Stimulated activated CD8-positive, alpha-beta memory T cell treated with anti-CD3 and anti-CD28 coated beads, Interleukin-4, amount 100 ng/mL, for 48 hours (primary cell): ENCODE data around the gene NSMCE1.

Experiments
- DNase-seq: peaks from one replicate; pipeline ENCODE4 v3.0.0-alpha.2; 2020

NSMCE1 gene

GRCh38 chr16:27228621-27229501 lies 39.7 kb downstream of the NSMCE1 start:
- no peak for DNase-seq

GRCh38 chr16:27228045-27228444 lies 40.5 kb downstream of the NSMCE1 start:
- no peak for DNase-seq

- DNase-seq = no peak
These were observed 41.4 kb downstream of the NSMCE1 start for GRCh38 chr16:27226976-27227705.

- DNase-seq = no peak
These were observed 42.1 kb downstream of the NSMCE1 start for GRCh38 chr16:27226476-27226875.

GRCh38 chr16:27225536-27226360 lies 42.8 kb downstream of the NSMCE1 start:
- DNase-seq = no peak

- DNase-seq = no peak
These were observed 43.8 kb downstream of the NSMCE1 start for GRCh38 chr16:27224741-27225300.

GRCh38 chr16:27224271-27224737 lies 44.3 kb downstream of the NSMCE1 start:
- DNase-seq = no peak

- DNase-seq = no peak
These were observed 44.9 kb downstream of the NSMCE1 start for GRCh38 chr16:27223701-27224100.

GRCh38 chr16:27223226-27223610 lies 45.4 kb downstream of the NSMCE1 start:
- no peak for DNase-seq

- DNase-seq = no peak
These were observed 46.0 kb downstream of the NSMCE1 start for GRCh38 chr16:27222249-27223225.

- no peak for DNase-seq
These were observed 46.9 kb downstream of the NSMCE1 start for GRCh38 chr16:27221576-27222248.

GRCh38 chr16:27220991-27221390 lies 47.6 kb downstream of the NSMCE1 start:
- DNase-seq = no peak

- no peak for DNase-seq
These were observed 48.0 kb downstream of the NSMCE1 start for GRCh38 chr16:27220527-27220926.

GRCh38 chr16:27220120-27220519 lies 48.5 kb downstream of the NSMCE1 start:
- DNase-seq = no peak

GRCh38 chr16:27219161-27219560 lies 49.4 kb downstream of the NSMCE1 start:
- no peak for DNase-seq

GRCh38 chr16:27218756-27219155 lies 49.8 kb downstream of the NSMCE1 start:
- no peak for DNase-seq

GRCh38 chr16:27217256-27217655 lies 51.3 kb downstream of the NSMCE1 start:
- DNase-seq = no peak

GRCh38 chr16:27216297-27216885 lies 52.2 kb downstream of the NSMCE1 start:
- no peak for DNase-seq

- DNase-seq = no peak
These were observed 52.9 kb downstream of the NSMCE1 start for GRCh38 chr16:27215660-27216059.
